ENCODE data around the gene NAT16. TPM values are rescaled to one million over a fixed set of nuclear protein-coding genes. Genes with fewer than 3 reads are reported as not detected.

NAT16 gene
- total and polyA plus RNA-seq, 2 of the 13 experiments (the other 11 are each of a cell fraction or from before 2014, with no cell fraction given) = 0.04 TPM; not detected in 1

- TF ChIP-seq CBX5 (CRISPR knock-in tag; IDR thresholded peaks at IDR 0.05; ENCODE audit: borderline replicate concordance) = no peak; the same call in 1 of the 2 replicates
- no peak for TF ChIP-seq ZNF598 (CRISPR knock-in tag; IDR thresholded peaks at IDR 0.05; ENCODE audit: borderline replicate concordance)
- TF ChIP-seq TOPORS (CRISPR knock-in tag; IDR thresholded peaks at IDR 0.05) = peak; percentile 45; the same call in 1 of the 2 replicates
- TF ChIP-seq JDP2 (CRISPR knock-in tag; IDR thresholded peaks at IDR 0.05; ENCODE audit: borderline replicate concordance) = no peak
- no peak for TF ChIP-seq NR2C2 (CRISPR knock-in tag; IDR thresholded peaks at IDR 0.05; ENCODE audit: borderline replicate concordance)
- no peak for TF ChIP-seq SATB2 (CRISPR knock-in tag; IDR thresholded peaks at IDR 0.05)
- TF ChIP-seq ZNF124 (CRISPR knock-in tag; IDR thresholded peaks at IDR 0.05) = no peak
- TF ChIP-seq SMAD9 (CRISPR knock-in tag; IDR thresholded peaks at IDR 0.05) = no peak
- no peak for TF ChIP-seq CENPBD1 (CRISPR knock-in tag; IDR thresholded peaks at IDR 0.05; ENCODE audit: borderline replicate concordance, low read depth)
- TF ChIP-seq ZNF713 (CRISPR knock-in tag; IDR thresholded peaks at IDR 0.05) = no peak
- TF ChIP-seq ZNF296 (CRISPR knock-in tag; conservative IDR thresholded peaks at IDR 0.05) = no peak
- TF ChIP-seq, protein P1, sequence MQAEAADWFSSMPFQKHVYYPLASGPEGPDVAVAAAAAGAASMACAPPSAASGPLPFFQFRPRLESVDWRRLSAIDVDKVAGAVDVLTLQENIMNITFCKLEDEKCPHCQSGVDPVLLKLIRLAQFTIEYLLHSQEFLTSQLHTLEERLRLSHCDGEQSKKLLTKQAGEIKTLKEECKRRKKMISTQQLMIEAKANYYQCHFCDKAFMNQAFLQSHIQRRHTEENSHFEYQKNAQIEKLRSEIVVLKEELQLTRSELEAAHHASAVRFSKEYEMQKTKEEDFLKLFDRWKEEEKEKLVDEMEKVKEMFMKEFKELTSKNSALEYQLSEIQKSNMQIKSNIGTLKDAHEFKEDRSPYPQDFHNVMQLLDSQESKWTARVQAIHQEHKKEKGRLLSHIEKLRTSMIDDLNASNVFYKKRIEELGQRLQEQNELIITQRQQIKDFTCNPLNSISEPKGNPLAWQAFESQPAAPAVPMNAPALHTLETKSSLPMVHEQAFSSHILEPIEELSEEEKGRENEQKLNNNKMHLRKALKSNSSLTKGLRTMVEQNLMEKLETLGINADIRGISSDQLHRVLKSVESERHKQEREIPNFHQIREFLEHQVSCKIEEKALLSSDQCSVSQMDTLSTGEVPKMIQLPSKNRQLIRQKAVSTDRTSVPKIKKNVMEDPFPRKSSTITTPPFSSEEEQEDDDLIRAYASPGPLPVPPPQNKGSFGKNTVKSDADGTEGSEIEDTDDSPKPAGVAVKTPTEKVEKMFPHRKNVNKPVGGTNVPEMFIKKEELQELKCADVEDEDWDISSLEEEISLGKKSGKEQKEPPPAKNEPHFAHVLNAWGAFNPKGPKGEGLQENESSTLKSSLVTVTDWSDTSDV (CRISPR knock-in tag; IDR thresholded peaks at IDR 0.05) = no peak
- no peak; the same call in 1 of the 2 replicates for TF ChIP-seq ZNF280B (CRISPR knock-in tag; IDR thresholded peaks at IDR 0.05; ENCODE audit: borderline replicate concordance)
- no peak for TF ChIP-seq PTBP1 (IDR thresholded peaks at IDR 0.05; ENCODE audit: low read depth, low read length, poor library complexity, severe bottlenecking)
- no peak for TF ChIP-seq ZNF770 (CRISPR knock-in tag; IDR thresholded peaks at IDR 0.05)
- TF ChIP-seq BCL6 (CRISPR knock-in tag; IDR thresholded peaks at IDR 0.05) = peak; percentile 89
- TF ChIP-seq CCAR2 (optimal IDR thresholded peaks at IDR 0.05; ENCODE audit: low read depth, low read length) = no peak
- TF ChIP-seq, protein P2, sequence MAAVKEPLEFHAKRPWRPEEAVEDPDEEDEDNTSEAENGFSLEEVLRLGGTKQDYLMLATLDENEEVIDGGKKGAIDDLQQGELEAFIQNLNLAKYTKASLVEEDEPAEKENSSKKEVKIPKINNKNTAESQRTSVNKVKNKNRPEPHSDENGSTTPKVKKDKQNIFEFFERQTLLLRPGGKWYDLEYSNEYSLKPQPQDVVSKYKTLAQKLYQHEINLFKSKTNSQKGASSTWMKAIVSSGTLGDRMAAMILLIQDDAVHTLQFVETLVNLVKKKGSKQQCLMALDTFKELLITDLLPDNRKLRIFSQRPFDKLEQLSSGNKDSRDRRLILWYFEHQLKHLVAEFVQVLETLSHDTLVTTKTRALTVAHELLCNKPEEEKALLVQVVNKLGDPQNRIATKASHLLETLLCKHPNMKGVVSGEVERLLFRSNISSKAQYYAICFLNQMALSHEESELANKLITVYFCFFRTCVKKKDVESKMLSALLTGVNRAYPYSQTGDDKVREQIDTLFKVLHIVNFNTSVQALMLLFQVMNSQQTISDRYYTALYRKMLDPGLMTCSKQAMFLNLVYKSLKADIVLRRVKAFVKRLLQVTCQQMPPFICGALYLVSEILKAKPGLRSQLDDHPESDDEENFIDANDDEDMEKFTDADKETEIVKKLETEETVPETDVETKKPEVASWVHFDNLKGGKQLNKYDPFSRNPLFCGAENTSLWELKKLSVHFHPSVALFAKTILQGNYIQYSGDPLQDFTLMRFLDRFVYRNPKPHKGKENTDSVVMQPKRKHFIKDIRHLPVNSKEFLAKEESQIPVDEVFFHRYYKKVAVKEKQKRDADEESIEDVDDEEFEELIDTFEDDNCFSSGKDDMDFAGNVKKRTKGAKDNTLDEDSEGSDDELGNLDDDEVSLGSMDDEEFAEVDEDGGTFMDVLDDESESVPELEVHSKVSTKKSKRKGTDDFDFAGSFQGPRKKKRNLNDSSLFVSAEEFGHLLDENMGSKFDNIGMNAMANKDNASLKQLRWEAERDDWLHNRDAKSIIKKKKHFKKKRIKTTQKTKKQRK (IDR thresholded peaks at IDR 0.05; ENCODE audit: low read length) = no peak
- TF ChIP-seq KDM1A (CRISPR knock-in tag; IDR thresholded peaks at IDR 0.05) = peak; percentile 73
- 0 out of 2 replicates have a peak, but pooled peaks have one; percentile 8 for TF ChIP-seq ZNF746 (CRISPR knock-in tag; IDR thresholded peaks at IDR 0.05)
These were observed 54.0 kb downstream of the NAT16 start (continued) for GRCh38 chr7:101125989-101126650.
